Ovary (tissue), 9 donors: ENCODE measurements around the gene CDK5RAP2. TPM values are rescaled to one million over a fixed set of nuclear protein-coding genes. Genes with fewer than 3 reads are reported as not detected.

ENCODE experiments used
- DNase-seq, 5 donors: peaks; one replicate each; pipeline ENCODE4 v3.0.0-alpha.2; 2019 to 2020
- H3K27ac ChIP-seq, 2 donors: fragments of 200-600 bp; one replicate each; pipeline versions ENCODE4 v1.5.1 to v1.8.0; 2019 to 2022
- H3K27me3 ChIP-seq: fragments of 200-600 bp; one replicate; pipeline ENCODE4 v1.8.0; 2022
- H3K36me3 ChIP-seq: fragments of 200-600 bp; sonication (generic); one replicate; pipeline ENCODE4 v1.5.1; 2019
- H3K4me1 ChIP-seq: one replicate; pipeline ENCODE4 v1.8.1; 2013; ENCODE audit warnings: mild to moderate bottlenecking, moderate library complexity; ENCODE audit not compliant: insufficient read depth
- H3K4me3 ChIP-seq: fragments of 200-600 bp; sonication (generic); one replicate; pipeline ENCODE4 v1.5.1; 2017
- H3K9me3 ChIP-seq, 2 donors: fragments of 200-600 bp in 1 of 2; sonication (generic) in 1 of 2; one replicate each; pipeline versions ENCODE4 v1.5.1 to v1.8.1; 2013 to 2019; ENCODE audit warnings: mild to moderate bottlenecking in 1 of 2, moderate library complexity in 1 of 2
- EP300 ChIP-seq: sonication (generic); formaldehyde crosslinking; IDR thresholded peaks from one replicate; pipeline ENCODE4 v1.6.1; 2017; ENCODE audit warnings: antibody characterized with exemption
- POLR2A ChIP-seq: fragments of 450-650 bp; IDR thresholded peaks from one replicate; pipeline ENCODE4 v1.6.1; 2017; ENCODE audit warnings: antibody characterized with exemption, mild to moderate bottlenecking, moderate library complexity
- WGBS, 3 donors: extraction: QIAGEN DNeasy Blood & Tissue Kit in 1 of 3; methylation state at CpG; one replicate each; pipeline versions ENCODE4 v1.1.5 to v1.1.7; 2013 to 2017; 5-methylcytosine and 5-hydroxymethylcytosine counted together
- intact Hi-C, 4 donors: fragments of 100-400 bp; cut with DNase I; formaldehyde crosslinking; loops; one replicate each; pipeline versions ENCODE4 v1.11.0 to v1.15.1; 2022 to 2023
- polyA plus RNA-seq, 2 donors: library from polyadenylated mRNA; stranded (reverse); fragments of 200-250 nt in 1 of 2; fragments of 350-450 nt in 1 of 2; fragmentation: Illumina TruSeq in 1 of 2; extraction: RNeasy Lipid Tissue Mini Kit (QIAGEN cat#74804) in 1 of 2; gene quantifications; one replicate each; pipeline ENCODE4 v1.2.3, GENCODE V29; 2013 to 2014
- total RNA-seq, 7 donors: library from RNA; depleted of rRNA in 2 of 7; stranded (reverse); fragments of >200 nt in 2 of 7; fragmentation: NEBNext Ultra II Directional in 3 of 7; extraction: Animal tissue kit (Norgen Biotek cat#: 25700) in 3 of 7; gene quantifications; one replicate each; pipeline versions ENCODE4 v1.1.0 to v1.2.4, GENCODE V29; 2016 to 2023
- TF ChIP-seq, protein P1 (sequence below), 3 donors: fragments of 450-650 bp in 2 of 3; fragments of 200-600 bp in 1 of 3; IDR thresholded peaks; one replicate each; pipeline versions ENCODE4 v1.5.1 to v1.8.0; 2016 to 2022; ENCODE audit warnings: antibody characterized with exemption in 3 of 3, mild to moderate bottlenecking in 1 of 3
- donor health status: DM: no; HTN: no; CAD: no; lungs with moderate emphysema.
- donor health status: DM: no; HTN: no; CAD: no.
- donor health status: Bipolar disorder and iron deficiency.
- donor health status: DM: yes; HTN: yes; CAD: no.
- donor health status: DM: no; HTN: no; CAD: no.
- donor health status: DM: yes; HTN: yes; CAD: no.

The CDK5RAP2 gene
- total and polyA plus RNA-seq, 9 donors = 30.8 to 61.1 (median 44.7) TPM

DNA sequence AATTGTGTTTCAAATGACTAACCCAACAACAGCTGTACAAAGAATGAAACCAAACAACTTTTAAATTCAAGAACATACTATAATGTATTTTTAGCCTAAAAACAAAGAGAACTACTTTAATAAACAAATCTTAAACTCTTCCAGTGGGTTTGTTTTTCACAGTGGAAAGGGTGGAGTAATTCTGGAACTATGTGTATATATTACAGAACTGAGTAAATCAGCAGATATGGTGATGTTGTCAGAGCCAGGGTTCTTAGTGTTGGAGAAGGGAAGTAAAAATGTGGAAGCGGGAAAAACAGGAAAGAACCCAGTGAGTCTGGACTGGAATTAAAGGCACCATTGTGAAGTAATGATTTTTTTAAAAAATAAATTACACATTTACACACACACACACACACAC, 144.9 kb downstream of the CDK5RAP2 start:
- intact Hi-C loops = no loop called here
- Histone ChIP-seq H3K27ac (peak overlapping the region in 1 of 2 donors; percentile 61), H3K4me1 (peaks cover 18% of the 10 kb centered on the region), H3K9me3 (no peaks in the 10 kb centered on the region), H3K36me3 (no peaks in the 10 kb centered on the region), H3K4me3 (no peak overlapping the region), H3K27me3 (no peaks in the 10 kb centered on the region)
- 43 to 60% (median 55%) methylated on average over 1 of the region's 1 CpG for WGBS, 3 donors
- DNase-seq = no peak
- TF ChIP-seq EP300 = no peak
- no peak for TF ChIP-seq POLR2A
- TF ChIP-seq, protein P1, sequence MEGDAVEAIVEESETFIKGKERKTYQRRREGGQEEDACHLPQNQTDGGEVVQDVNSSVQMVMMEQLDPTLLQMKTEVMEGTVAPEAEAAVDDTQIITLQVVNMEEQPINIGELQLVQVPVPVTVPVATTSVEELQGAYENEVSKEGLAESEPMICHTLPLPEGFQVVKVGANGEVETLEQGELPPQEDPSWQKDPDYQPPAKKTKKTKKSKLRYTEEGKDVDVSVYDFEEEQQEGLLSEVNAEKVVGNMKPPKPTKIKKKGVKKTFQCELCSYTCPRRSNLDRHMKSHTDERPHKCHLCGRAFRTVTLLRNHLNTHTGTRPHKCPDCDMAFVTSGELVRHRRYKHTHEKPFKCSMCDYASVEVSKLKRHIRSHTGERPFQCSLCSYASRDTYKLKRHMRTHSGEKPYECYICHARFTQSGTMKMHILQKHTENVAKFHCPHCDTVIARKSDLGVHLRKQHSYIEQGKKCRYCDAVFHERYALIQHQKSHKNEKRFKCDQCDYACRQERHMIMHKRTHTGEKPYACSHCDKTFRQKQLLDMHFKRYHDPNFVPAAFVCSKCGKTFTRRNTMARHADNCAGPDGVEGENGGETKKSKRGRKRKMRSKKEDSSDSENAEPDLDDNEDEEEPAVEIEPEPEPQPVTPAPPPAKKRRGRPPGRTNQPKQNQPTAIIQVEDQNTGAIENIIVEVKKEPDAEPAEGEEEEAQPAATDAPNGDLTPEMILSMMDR (IDR thresholded peaks at IDR 0.05) = no peak

GRCh38 chr9:120434532-120434931, 145.4 kb downstream of the CDK5RAP2 start:
- no peaks in the 10 kb centered on the region for H3K27me3 ChIP-seq
- H3K27ac ChIP-seq = peak overlapping the region in 1 of 2 donors; percentile 61
- intact Hi-C loops = no loop called here
- no peaks in the 10 kb centered on the region for H3K9me3 ChIP-seq
- TF ChIP-seq EP300 = no peak
- TF ChIP-seq, protein P1 (IDR thresholded peaks at IDR 0.05) = no peak
- TF ChIP-seq POLR2A = no peak
- WGBS, 3 donors = 15 to 30% (median 25%) methylated on average over 6 of the region's 6 CpGs
- DNase-seq = peak; percentile 59 to 75 (median 68)
- H3K4me3 ChIP-seq = no peak overlapping the region
- H3K4me1 ChIP-seq = peaks cover 18% of the 10 kb centered on the region
- no peaks in the 10 kb centered on the region for H3K36me3 ChIP-seq

DNA sequence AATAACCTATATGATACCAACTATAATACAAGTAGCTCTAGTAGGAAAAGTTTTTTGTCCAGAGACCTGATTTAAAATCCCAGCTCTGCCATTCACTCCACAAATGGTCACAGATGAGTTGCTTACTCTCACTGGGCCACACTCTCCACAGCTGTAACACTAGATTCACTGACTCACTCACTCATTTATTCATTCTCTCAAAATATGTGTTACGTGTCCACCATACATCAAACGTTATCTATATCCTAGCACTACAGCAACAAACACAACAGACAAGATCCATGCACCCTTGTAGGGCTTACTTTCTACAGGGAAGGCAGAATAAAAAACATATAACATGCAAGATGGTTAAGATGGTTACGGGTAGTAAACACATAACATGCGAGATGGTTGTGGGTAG, 146.3 kb downstream of the CDK5RAP2 start:
- peak overlapping the region in 1 of 2 donors; percentile 61 for H3K27ac ChIP-seq
- H3K27me3 ChIP-seq = no peaks in the 10 kb centered on the region
- H3K4me3 ChIP-seq = no peak overlapping the region
- peaks cover 18% of the 10 kb centered on the region for H3K4me1 ChIP-seq
- WGBS, 3 donors = 91 to 93% (median 93%) methylated on average over 4 of the region's 4 CpGs
- no peaks in the 10 kb centered on the region for H3K9me3 ChIP-seq
- DNase-seq = no peak
- intact Hi-C loops = no loop called here
- no peaks in the 10 kb centered on the region for H3K36me3 ChIP-seq
- no peak for TF ChIP-seq POLR2A
- TF ChIP-seq EP300 = no peak
- TF ChIP-seq, protein P1 (IDR thresholded peaks at IDR 0.05) = no peak

DNA sequence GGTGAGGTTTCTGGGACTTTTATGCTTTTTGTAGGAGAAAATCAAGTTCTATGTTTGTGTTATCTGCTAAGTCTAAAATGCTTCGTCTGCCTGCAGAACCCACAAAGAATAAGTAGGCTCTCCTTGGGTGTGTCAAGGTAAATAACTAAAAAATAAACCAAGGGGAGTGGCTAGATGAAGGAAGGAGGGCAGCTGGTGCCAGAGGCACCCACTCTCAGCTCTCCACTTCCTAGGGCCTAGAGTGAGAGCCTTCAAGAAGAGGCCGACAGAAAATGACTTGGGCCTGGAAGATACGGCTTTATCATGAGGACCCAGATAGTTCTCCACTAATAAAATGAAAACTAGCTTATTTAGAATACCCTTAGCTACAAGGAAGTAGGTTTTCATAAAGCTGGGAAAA, 147.4 kb downstream of the CDK5RAP2 start:
- Histone ChIP-seq H3K4me1 (peaks cover 13% of the 10 kb centered on the region), H3K4me3 (no peak overlapping the region), H3K9me3 (no peaks in the 10 kb centered on the region), H3K27ac (no peak overlapping the region), H3K27me3 (no peaks in the 10 kb centered on the region), H3K36me3 (no peaks in the 10 kb centered on the region)
- intact Hi-C loops = no loop called here
- 94 to 99% (median 95%) methylated on average over 3 of the region's 3 CpGs for WGBS, 3 donors
- DNase-seq = no peak
- TF ChIP-seq POLR2A (no peak), EP300 (no peak)
- TF ChIP-seq, protein P1 (IDR thresholded peaks at IDR 0.05) = no peak
